22Rv1 (cell line): ENCODE results near the gene SLC8A1.

Experiments
- ZFX ChIP-seq: fragments of 450-650 bp; IDR thresholded peaks from 2 replicates; pipeline ENCODE4 v1.6.1; 2017; ENCODE audit warnings: antibody characterized with exemption, borderline replicate concordance
- TF ChIP-seq, protein P1 (sequence below): fragments of 450-650 bp; IDR thresholded peaks from 2 replicates; pipeline ENCODE4 v1.5.1; 2017; ENCODE audit warnings: mild to moderate bottlenecking

DNA sequence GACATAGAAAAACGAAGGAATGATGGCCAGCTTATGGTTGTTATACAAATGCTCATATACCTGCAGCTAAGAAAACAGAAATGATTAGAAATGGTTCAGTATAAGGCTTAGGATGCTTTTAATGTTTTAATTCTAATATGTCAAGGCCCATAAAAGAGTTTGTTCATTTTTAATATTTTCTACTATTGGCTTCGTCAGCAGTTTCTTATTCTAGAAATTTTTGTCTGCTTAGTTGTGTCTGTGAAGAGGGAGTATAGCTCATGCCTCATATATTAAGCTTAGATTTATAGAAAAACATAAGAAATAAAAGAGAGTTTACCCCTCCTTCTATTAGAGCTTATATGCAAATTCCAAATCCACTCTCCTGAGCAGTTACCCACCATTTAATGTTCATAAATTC lies 292.6 kb downstream of the SLC8A1 start:
- TF ChIP-seq, protein P1, sequence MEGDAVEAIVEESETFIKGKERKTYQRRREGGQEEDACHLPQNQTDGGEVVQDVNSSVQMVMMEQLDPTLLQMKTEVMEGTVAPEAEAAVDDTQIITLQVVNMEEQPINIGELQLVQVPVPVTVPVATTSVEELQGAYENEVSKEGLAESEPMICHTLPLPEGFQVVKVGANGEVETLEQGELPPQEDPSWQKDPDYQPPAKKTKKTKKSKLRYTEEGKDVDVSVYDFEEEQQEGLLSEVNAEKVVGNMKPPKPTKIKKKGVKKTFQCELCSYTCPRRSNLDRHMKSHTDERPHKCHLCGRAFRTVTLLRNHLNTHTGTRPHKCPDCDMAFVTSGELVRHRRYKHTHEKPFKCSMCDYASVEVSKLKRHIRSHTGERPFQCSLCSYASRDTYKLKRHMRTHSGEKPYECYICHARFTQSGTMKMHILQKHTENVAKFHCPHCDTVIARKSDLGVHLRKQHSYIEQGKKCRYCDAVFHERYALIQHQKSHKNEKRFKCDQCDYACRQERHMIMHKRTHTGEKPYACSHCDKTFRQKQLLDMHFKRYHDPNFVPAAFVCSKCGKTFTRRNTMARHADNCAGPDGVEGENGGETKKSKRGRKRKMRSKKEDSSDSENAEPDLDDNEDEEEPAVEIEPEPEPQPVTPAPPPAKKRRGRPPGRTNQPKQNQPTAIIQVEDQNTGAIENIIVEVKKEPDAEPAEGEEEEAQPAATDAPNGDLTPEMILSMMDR = no peak
- TF ChIP-seq ZFX = no peak
